SU-DHL-6 (cell line): ENCODE data around the gene OSBPL2.

ENCODE experiments used
- CTCF ChIP-seq: fragments of 200-600 bp; sonication (generic); IDR thresholded peaks from one replicate; pipeline ENCODE4 v1.5.1; 2017; ENCODE audit warnings: antibody characterized with exemption, mild to moderate bottlenecking, low read length, moderate library complexity; ENCODE audit not compliant: insufficient read depth, poor library complexity, severe bottlenecking
- EZH2phosphoT487 ChIP-seq: fragments of 200-600 bp; sonication (generic), shearing (Covaris generic); conservative IDR thresholded peaks from 2 replicates; pipeline ENCODE4 v1.6.1; 2018; ENCODE audit warnings: mild to moderate bottlenecking, antibody characterized with exemption, low read length, moderate library complexity, mixed read lengths

GRCh38 chr20:62323980-62324906 is 85.9 kb downstream of the OSBPL2 start:
- no peak for TF ChIP-seq CTCF
- no peak for TF ChIP-seq EZH2phosphoT487
